HuH-7.5 (cell line): ENCODE results near the gene ADK.

Source experiments
- DNase-seq: peaks from one replicate; pipeline ENCODE4 v3.0.0; 2011; ENCODE audit warnings: low spot score

The ADK gene

GRCh38 chr10:74610299-74610698, 459.3 kb downstream of the ADK start:
- DNase-seq = no peak

- no peak for DNase-seq
These were observed 461.2 kb downstream of the ADK start for GRCh38 chr10:74612195-74612594.

- no peak for DNase-seq
These were observed 469.6 kb downstream of the ADK start for GRCh38 chr10:74620626-74621025.

- no peak for DNase-seq
These were observed 472.8 kb downstream of the ADK start for GRCh38 chr10:74623786-74624185.

- no peak for DNase-seq
These were observed 473.5 kb downstream of the ADK start for GRCh38 chr10:74624501-74624900.

GRCh38 chr10:74628136-74628535, 477.1 kb downstream of the ADK start:
- no peak for DNase-seq

GRCh38 chr10:74634995-74635536, 484.0 kb downstream of the ADK start:
- DNase-seq = no peak

GRCh38 chr10:74635655-74636054, 484.6 kb downstream of the ADK start:
- DNase-seq = no peak

- DNase-seq = no peak
These were observed 486.7 kb downstream of the ADK start for GRCh38 chr10:74637685-74638084.

- DNase-seq = no peak
These were observed 489.3 kb downstream of the ADK start for GRCh38 chr10:74640134-74640921.

GRCh38 chr10:74641659-74642058, 490.6 kb downstream of the ADK start:
- no peak for DNase-seq

- DNase-seq = no peak
These were observed 492.0 kb downstream of the ADK start for GRCh38 chr10:74642901-74643595.

GRCh38 chr10:74643596-74643975, 492.6 kb downstream of the ADK start:
- no peak for DNase-seq

GRCh38 chr10:74644738-74645137, 493.7 kb downstream of the ADK start:
- DNase-seq = no peak

- DNase-seq = no peak
These were observed 494.7 kb downstream of the ADK start for GRCh38 chr10:74645692-74646091.

- DNase-seq = no peak
These were observed 499.6 kb downstream of the ADK start for GRCh38 chr10:74650613-74651012.

GRCh38 chr10:74651565-74651964, 500.5 kb downstream of the ADK start:
- DNase-seq = no peak

GRCh38 chr10:74652664-74653063, 501.6 kb downstream of the ADK start:
- no peak for DNase-seq

- no peak for DNase-seq
These were observed 507.5 kb downstream of the ADK start for GRCh38 chr10:74658511-74658910.

- no peak for DNase-seq
These were observed 511.6 kb downstream of the ADK start for GRCh38 chr10:74662635-74663034.

- no peak for DNase-seq
These were observed 518.2 kb downstream of the ADK start for GRCh38 chr10:74669210-74669609.

GRCh38 chr10:74671716-74672115, 520.7 kb downstream of the ADK start:
- no peak for DNase-seq

GRCh38 chr10:74672430-74673165, 521.6 kb downstream of the ADK start:
- DNase-seq = no peak
